ENCODE measurements around the gene C1QTNF1. TPM values are rescaled to one million over a fixed set of nuclear protein-coding genes. Genes with fewer than 3 reads are reported as not detected.
A peak's percentile ranks its signal among the peaks of the same experiment; 100 is the strongest.
"Not testable (repeated sequence)": the region's sequence is repeated elsewhere in the genome, so short reads cannot be mapped to it uniquely, and the experiment has no call there.

C1QTNF1 gene
- total and polyA plus RNA-seq, 4 experiments from 2014 or later, result not detected

GRCh38 chr17:79073706-79074088 is 49.7 kb downstream of the C1QTNF1 start:
- Mint-ChIP-seq H3K36me3 (peaks cover 3 to 21% of the 10 kb centered on the region in 2 donors), H3K27ac (peak overlapping the region in 1 of 7 donors; percentile 48), H3K9me3 (no peaks in the 10 kb centered on the region), H3K27me3 (no peaks in the 10 kb centered on the region), H3K4me1 (peaks cover 8 to 30% (median 14%) of the 10 kb centered on the region in 4 donors), H3K4me3 (peak overlapping the region in 4 of 8 donors; percentile 2 to 86 (median 14))
- no peaks in the 10 kb centered on the region for H3K36me3 ChIP-seq (ENCODE audit: insufficient read depth, low read length)
- H3K4me1 ChIP-seq (ENCODE audit: insufficient read depth, low read length), result peaks cover 24% of the 10 kb centered on the region
- POLR2A ChIA-PET (ENCODE audit: partially characterized antibody), result interaction anchor here (0.9 to 1.6 kb wide), 2 partner anchors 11 to 64 kb away, joined by 3 to 5 read pairs; partner anchors contain the start of gene CANT1
- no peak overlapping the region for H3K4me3 ChIP-seq (ENCODE audit: low read length in 2 of 2)
- CTCF ChIA-PET (ENCODE audit: partially characterized antibody), result interaction anchor here (0.9 to 2.9 kb wide), 5 partner anchors 9 to 319 kb away, joined by 3 to 15 read pairs (median 5); no protein-coding TSS in a partner anchor
- intact Hi-C loops (cut with micrococcal nuclease), result no loop called here
- H3K27ac ChIP-seq (ENCODE audit: low read depth, low read length), result no peak overlapping the region
- no peak for DNase-seq
- no peaks in the 10 kb centered on the region for H3K27me3 ChIP-seq (ENCODE audit: insufficient read depth, low read length)
- H3K9me3 ChIP-seq (ENCODE audit: control insufficient read depth in 1 of 2, low read length in 2 of 2), result no peaks in the 10 kb centered on the region

- intact Hi-C loops (cut with micrococcal nuclease); H3K27me3 Mint-ChIP-seq; H3K27me3 ChIP-seq (ENCODE audit: insufficient read depth, low read length); H3K9me3 ChIP-seq (ENCODE audit: control insufficient read depth in 1 of 2, low read length in 2 of 2); H3K27ac ChIP-seq (ENCODE audit: low read depth, low read length); H3K9me3 Mint-ChIP-seq; DNase-seq; H3K36me3 ChIP-seq (ENCODE audit: insufficient read depth, low read length): not testable (repeated sequence)
- Mint-ChIP-seq H3K4me3 (peak overlapping the region; percentile 82 to 88 (median 86)), H3K36me3 (peaks cover 3 to 24% of the 10 kb centered on the region in 2 donors), H3K27ac (peak overlapping the region; percentile 47 to 89 (median 84)), H3K4me1 (peaks cover 8 to 30% (median 14%) of the 10 kb centered on the region in 4 donors)
- Histone ChIP-seq H3K4me1 (ENCODE audit: insufficient read depth, low read length) (peaks cover 24% of the 10 kb centered on the region), H3K4me3 (ENCODE audit: low read length in 2 of 2) (peak overlapping the region; percentile 23 to 68)
- ChIA-PET POLR2A (ENCODE audit: partially characterized antibody) (interaction anchor here (0.6 to 1.6 kb wide), 3 partner anchors 10 to 1931 kb away, joined by 3 to 5 read pairs (median 3); partner anchors contain the start of gene CANT1), CTCF (ENCODE audit: partially characterized antibody) (interaction anchor here (0.8 to 2.9 kb wide), 8 partner anchors 8 to 318 kb away, joined by 3 to 15 read pairs (median 4); no protein-coding TSS in a partner anchor)
These were observed 50.2 kb downstream of the C1QTNF1 start for GRCh38 chr17:79074121-79074648.

DNA sequence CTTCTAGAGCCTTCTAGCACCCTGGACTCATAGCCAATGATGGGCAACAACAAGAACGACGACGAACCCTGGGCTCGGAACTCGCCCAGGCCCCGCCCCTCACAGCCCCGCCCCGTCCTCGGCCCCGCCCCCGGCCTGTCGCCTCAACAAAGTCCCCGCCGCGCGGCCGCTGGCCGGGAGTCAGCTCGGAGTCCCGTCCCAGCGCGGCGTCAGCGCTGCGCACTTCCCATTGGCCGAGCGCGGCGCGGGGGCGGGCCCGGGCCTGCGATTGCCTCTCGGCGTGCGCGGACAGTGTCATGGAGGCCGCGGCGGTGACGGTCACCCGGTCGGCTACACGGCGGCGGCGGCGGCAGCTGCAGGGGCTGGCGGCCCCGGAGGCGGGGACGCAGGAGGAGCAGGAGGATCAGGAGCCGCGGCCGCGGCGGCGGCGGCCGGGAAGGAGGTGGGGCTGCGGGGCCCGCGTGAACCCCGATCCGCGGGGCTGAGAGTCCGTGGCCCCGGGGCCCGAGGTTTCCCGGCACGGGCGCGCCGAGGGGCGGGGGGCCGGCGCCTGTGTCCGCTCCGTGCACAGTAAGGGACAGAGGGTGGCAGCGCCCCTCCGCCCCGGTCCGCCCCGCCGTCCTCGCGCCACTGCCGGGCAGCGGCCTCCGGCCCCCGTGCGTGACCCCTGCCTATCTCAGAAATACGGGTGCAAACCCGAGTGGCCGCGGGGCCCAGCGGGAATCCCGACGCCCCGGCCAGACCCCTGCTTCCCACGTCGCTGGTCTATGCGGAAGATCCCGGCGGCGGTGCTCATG is 50.9 kb downstream of the C1QTNF1 start, which contains the start of gene ENGASE:
Gene ENGASE (plus strand): TSS at position 176 of the 797 bp plus-strand sequence. CDS start 121 bp downstream, at position 297.
- H3K36me3 ChIP-seq (ENCODE audit: insufficient read depth, low read length), result peaks cover 4% of the 10 kb centered on the region
- Mint-ChIP-seq H3K27ac (peak within 1 kb of the TSS; percentile 82 to 95 (median 93)), H3K27me3 (no peaks in the 10 kb centered on the region), H3K9me3 (no peaks in the 10 kb centered on the region), H3K4me1 (peaks cover 8 to 30% (median 16%) of the 10 kb centered on the region in 4 donors), H3K36me3 (peaks cover 8 to 30% of the 10 kb centered on the region in 2 donors), H3K4me3 (peak within 1 kb of the TSS; percentile 89 to 94 (median 90))
- H3K4me3 ChIP-seq (ENCODE audit: low read length in 2 of 2), result peak within 1 kb of the TSS; percentile 23 to 68
- H3K27me3 ChIP-seq (ENCODE audit: insufficient read depth, low read length), result no peaks in the 10 kb centered on the region
- ChIA-PET POLR2A (ENCODE audit: partially characterized antibody) (interaction anchor here (0.6 to 1.6 kb wide), 3 partner anchors 10 to 1930 kb away, joined by 3 to 5 read pairs (median 3); partner anchors contain the start of gene CANT1), CTCF (ENCODE audit: partially characterized antibody) (interaction anchor here (0.8 to 2.9 kb wide), 6 partner anchors 8 to 318 kb away, joined by 3 to 15 read pairs (median 5); no protein-coding TSS in a partner anchor)
- H3K27ac ChIP-seq (ENCODE audit: low read depth, low read length), result peak within 1 kb of the TSS; percentile 78
- peak; percentile 87 to 91 (median 89) for DNase-seq
- peaks cover 24% of the 10 kb centered on the region for H3K4me1 ChIP-seq (ENCODE audit: insufficient read depth, low read length)
- no peaks in the 10 kb centered on the region for H3K9me3 ChIP-seq (ENCODE audit: control insufficient read depth in 1 of 2, low read length in 2 of 2)
- intact Hi-C loops (cut with micrococcal nuclease), result no loop called here

GRCh38 chr17:79075446-79075750 is 51.4 kb downstream of the C1QTNF1 start:
- Mint-ChIP-seq H3K36me3 (peaks cover 14 to 35% of the 10 kb centered on the region in 2 donors), H3K27me3 (no peaks in the 10 kb centered on the region), H3K4me1 (peaks cover 8 to 30% (median 18%) of the 10 kb centered on the region in 4 donors), H3K27ac (peak overlapping the region; percentile 82 to 95 (median 93)), H3K9me3 (no peaks in the 10 kb centered on the region), H3K4me3 (peak overlapping the region; percentile 89 to 94 (median 90))
- H3K4me3 ChIP-seq (ENCODE audit: low read length in 2 of 2), result peak overlapping the region in 1 of 2 donors; percentile 68
- peaks cover 8% of the 10 kb centered on the region for H3K36me3 ChIP-seq (ENCODE audit: insufficient read depth, low read length)
- intact Hi-C loops (cut with micrococcal nuclease), result no loop called here
- no peaks in the 10 kb centered on the region for H3K27me3 ChIP-seq (ENCODE audit: insufficient read depth, low read length)
- CTCF ChIA-PET (ENCODE audit: partially characterized antibody), result interaction anchor here (2.8 to 2.9 kb wide), 2 partner anchors 11 to 317 kb away, joined by 9 to 15 read pairs; no protein-coding TSS in a partner anchor
- H3K27ac ChIP-seq (ENCODE audit: low read depth, low read length), result peak overlapping the region; percentile 78
- DNase-seq, result peak in 4 of 5 donors; percentile 18 to 25 (median 24)
- H3K9me3 ChIP-seq (ENCODE audit: control insufficient read depth in 1 of 2, low read length in 2 of 2), result no peaks in the 10 kb centered on the region
- POLR2A ChIA-PET (ENCODE audit: partially characterized antibody), result no interaction called here
- peaks cover 24% of the 10 kb centered on the region for H3K4me1 ChIP-seq (ENCODE audit: insufficient read depth, low read length)

DNA sequence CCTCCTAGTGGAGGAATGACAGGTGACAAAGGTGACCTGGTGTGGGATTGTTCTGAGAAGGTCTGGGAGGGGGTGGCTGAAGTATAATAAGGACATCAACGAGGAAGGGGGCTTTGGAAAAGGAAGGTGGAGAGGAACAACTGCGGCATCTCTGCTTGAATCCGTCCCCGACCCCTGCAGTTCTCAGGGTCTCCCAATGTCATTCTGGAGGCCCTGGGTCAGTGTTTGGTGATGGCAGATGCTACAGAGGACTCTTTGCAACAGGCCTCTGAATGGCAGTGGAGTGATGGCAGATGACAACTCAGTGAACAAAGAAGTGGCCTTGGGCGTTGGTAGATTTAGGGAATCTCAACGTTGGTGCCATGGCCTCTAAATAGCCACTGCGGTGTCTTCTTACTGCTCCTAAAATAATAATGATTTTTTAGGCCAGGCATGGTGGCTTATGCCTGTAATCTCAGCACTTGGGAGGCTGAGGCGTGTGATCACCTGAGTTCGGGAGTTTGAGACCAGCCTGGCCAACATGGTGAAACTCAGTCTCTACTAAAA is 52.0 kb downstream of the C1QTNF1 start:
- intact Hi-C loops (cut with micrococcal nuclease), result no loop called here
- Mint-ChIP-seq H3K27ac (peak overlapping the region; percentile 82 to 95 (median 93)), H3K36me3 (peaks cover 19 to 40% of the 10 kb centered on the region in 2 donors), H3K4me3 (peak overlapping the region; percentile 89 to 94 (median 90)), H3K27me3 (no peaks in the 10 kb centered on the region), H3K9me3 (no peaks in the 10 kb centered on the region), H3K4me1 (peaks cover 8 to 31% (median 19%) of the 10 kb centered on the region in 4 donors)
- Histone ChIP-seq H3K4me3 (ENCODE audit: low read length in 2 of 2) (no peak overlapping the region), H3K27ac (ENCODE audit: low read depth, low read length) (peak overlapping the region; percentile 78), H3K27me3 (ENCODE audit: insufficient read depth, low read length) (no peaks in the 10 kb centered on the region), H3K4me1 (ENCODE audit: insufficient read depth, low read length) (peaks cover 24% of the 10 kb centered on the region), H3K36me3 (ENCODE audit: insufficient read depth, low read length) (peaks cover 12% of the 10 kb centered on the region), H3K9me3 (ENCODE audit: control insufficient read depth in 1 of 2, low read length in 2 of 2) (no peaks in the 10 kb centered on the region)
- CTCF ChIA-PET (ENCODE audit: partially characterized antibody), result interaction anchor here (2.9 kb wide), 1 partner anchor 317 kb away, joined by 9 read pairs; no protein-coding TSS in a partner anchor
- POLR2A ChIA-PET (ENCODE audit: partially characterized antibody), result no interaction called here
- DNase-seq, result no peak

DNA sequence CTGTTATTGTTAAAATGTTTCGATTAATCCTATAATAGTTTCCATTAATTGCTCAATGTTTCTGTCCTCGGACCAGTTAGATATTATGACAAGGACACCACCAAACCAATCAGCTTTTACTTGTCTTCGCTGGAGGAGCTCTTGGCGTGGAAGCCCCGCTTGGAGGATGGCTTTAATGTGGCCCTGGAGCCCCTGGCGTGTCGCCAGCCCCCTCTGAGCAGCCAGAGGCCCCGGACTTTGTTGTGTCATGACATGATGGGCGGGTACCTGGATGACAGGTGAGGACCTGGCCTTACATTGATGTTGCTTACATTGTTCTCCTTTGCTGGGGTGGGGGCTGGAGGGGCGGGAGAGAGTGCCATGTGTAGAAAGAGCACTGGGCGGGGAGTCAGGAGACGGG is 53.6 kb downstream of the C1QTNF1 start:
- Histone ChIP-seq H3K9me3 (ENCODE audit: control insufficient read depth in 1 of 2, low read length in 2 of 2) (no peaks in the 10 kb centered on the region), H3K36me3 (ENCODE audit: insufficient read depth, low read length) (peaks cover 12% of the 10 kb centered on the region), H3K27me3 (ENCODE audit: insufficient read depth, low read length) (no peaks in the 10 kb centered on the region), H3K4me1 (ENCODE audit: insufficient read depth, low read length) (peaks cover 24% of the 10 kb centered on the region), H3K4me3 (ENCODE audit: low read length in 2 of 2) (no peak overlapping the region), H3K27ac (ENCODE audit: low read depth, low read length) (no peak overlapping the region)
- H3K36me3 Mint-ChIP-seq, result peaks cover 27 to 49% of the 10 kb centered on the region in 2 donors
- H3K27me3 Mint-ChIP-seq, result no peaks in the 10 kb centered on the region
- H3K4me1 Mint-ChIP-seq, result peaks cover 8 to 31% (median 19%) of the 10 kb centered on the region in 4 donors
- CTCF ChIA-PET (ENCODE audit: partially characterized antibody), result interaction anchor here (1.5 kb wide), 1 partner anchor 12 kb away, joined by 5 read pairs; no protein-coding TSS in a partner anchor
- intact Hi-C loops (cut with micrococcal nuclease), result no loop called here
- no peak overlapping the region for H3K4me3 Mint-ChIP-seq
- POLR2A ChIA-PET (ENCODE audit: partially characterized antibody), result no interaction called here
- DNase-seq, result no peak
- peak overlapping the region in 5 of 7 donors; percentile 42 to 85 (median 59) for H3K27ac Mint-ChIP-seq
- no peaks in the 10 kb centered on the region for H3K9me3 Mint-ChIP-seq
